ENCODE data around the gene SLX9. TPM values are rescaled to one million over a fixed set of nuclear protein-coding genes. Genes with fewer than 3 reads are reported as not detected.

The SLX9 gene
- polyA plus RNA-seq, 1 of the 3 experiments (the other 2 are of a cell fraction) = 42.9 TPM

DNA sequence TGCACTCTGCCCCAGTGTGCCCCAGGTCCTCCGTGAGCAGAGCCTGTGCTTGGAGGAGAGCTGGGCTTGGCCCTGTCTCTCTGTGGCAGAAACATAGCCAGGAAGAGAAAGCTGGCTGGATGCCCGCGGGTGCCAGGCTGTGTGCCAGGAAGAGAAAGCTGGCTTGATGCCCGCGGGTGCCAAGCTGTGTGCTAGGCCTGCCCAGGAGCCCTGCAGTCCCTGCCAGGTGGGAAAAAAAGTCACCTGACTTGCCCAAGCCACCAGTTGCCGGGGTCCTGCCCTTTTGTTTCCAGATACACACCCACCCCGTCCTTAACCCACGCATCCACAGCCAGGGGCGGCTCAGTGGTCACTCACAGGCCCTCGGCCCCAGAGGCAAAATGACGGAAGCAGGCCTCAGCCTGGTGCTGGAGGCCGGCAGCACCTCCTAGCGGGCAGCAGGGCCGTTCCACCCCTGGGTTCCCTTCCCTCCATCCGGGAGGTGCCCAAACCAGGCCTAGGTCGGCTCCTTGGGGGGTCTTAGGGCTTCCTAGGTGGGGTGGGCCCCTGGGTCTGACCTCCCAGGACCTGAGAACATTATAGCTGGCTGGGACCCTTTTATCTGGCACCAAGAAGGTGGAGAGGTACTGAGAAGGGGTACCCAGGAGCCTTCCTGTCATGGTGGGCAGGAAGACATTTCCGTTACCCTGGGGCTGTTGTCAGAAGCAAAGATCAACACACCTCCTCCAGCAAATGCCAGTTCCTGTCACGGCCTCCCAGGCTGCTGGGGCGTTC lies 28.3 kb upstream of the SLX9 start:
- Histone ChIP-seq H3K4me2 (no peak overlapping the region), H3K27ac (ENCODE audit: low read depth in 2 of 2, low read length in 1 of 2) (no peak overlapping the region), H3K9me3 (no peaks in the 10 kb centered on the region), H3K4me3 (ENCODE audit: low read depth in 2 of 2, low read length in 1 of 2) (no peak overlapping the region), H2AFZ (ENCODE audit: low read depth) (no peak overlapping the region), H3K4me1 (ENCODE audit: control insufficient read depth in 1 of 2, insufficient read depth in 2 of 2, low read depth in 1 of 2, low read length in 1 of 2) (peaks cover 5 to 17% of the 10 kb centered on the region in 2 experiments; a peak in 2 of 4 replicates), H3F3A (replicated peaks; ENCODE audit: insufficient read depth) (no peaks in the 10 kb centered on the region), H3K79me2 (ENCODE audit: insufficient read depth) (no peaks in the 10 kb centered on the region), H3K36me3 (replicated peaks in 1 of 2; ENCODE audit: control insufficient read depth in 1 of 2, insufficient read depth in 2 of 2, low read length in 1 of 2) (no peaks in the 10 kb centered on the region), H3K27me3 (ENCODE audit: insufficient read depth) (no peaks in the 10 kb centered on the region; the same call in 1 of the 2 replicates), H3K9ac (no peak overlapping the region), H4K20me1 (ENCODE audit: insufficient read depth) (no peaks in the 10 kb centered on the region), H3K9me2 (no peaks in the 10 kb centered on the region)
- WGBS (ENCODE audit: low lambda C conversion rate) = 57% methylated on average over 7 of the region's 19 CpGs
- POLR2A ChIA-PET = no interaction called here
- CTCF ChIA-PET = interaction anchor here (1.5 to 2.5 kb wide), 3 partner anchors 18 to 226 kb away, joined by 4 to 9 read pairs (median 7); no protein-coding TSS in a partner anchor
- peak; percentile 73 for DNase-seq
- TF ChIP-seq RAD21 (IDR thresholded peaks at IDR 0.05; ENCODE audit: low read length) = peak; percentile 21; the same call in 1 of the 2 replicates
- TF ChIP-seq, protein P1, sequence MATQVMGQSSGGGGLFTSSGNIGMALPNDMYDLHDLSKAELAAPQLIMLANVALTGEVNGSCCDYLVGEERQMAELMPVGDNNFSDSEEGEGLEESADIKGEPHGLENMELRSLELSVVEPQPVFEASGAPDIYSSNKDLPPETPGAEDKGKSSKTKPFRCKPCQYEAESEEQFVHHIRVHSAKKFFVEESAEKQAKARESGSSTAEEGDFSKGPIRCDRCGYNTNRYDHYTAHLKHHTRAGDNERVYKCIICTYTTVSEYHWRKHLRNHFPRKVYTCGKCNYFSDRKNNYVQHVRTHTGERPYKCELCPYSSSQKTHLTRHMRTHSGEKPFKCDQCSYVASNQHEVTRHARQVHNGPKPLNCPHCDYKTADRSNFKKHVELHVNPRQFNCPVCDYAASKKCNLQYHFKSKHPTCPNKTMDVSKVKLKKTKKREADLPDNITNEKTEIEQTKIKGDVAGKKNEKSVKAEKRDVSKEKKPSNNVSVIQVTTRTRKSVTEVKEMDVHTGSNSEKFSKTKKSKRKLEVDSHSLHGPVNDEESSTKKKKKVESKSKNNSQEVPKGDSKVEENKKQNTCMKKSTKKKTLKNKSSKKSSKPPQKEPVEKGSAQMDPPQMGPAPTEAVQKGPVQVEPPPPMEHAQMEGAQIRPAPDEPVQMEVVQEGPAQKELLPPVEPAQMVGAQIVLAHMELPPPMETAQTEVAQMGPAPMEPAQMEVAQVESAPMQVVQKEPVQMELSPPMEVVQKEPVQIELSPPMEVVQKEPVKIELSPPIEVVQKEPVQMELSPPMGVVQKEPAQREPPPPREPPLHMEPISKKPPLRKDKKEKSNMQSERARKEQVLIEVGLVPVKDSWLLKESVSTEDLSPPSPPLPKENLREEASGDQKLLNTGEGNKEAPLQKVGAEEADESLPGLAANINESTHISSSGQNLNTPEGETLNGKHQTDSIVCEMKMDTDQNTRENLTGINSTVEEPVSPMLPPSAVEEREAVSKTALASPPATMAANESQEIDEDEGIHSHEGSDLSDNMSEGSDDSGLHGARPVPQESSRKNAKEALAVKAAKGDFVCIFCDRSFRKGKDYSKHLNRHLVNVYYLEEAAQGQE (IDR thresholded peaks at IDR 0.05; ENCODE audit: low read depth, low read length) = no peak
- TF ChIP-seq NFIC (IDR thresholded peaks at IDR 0.05; ENCODE audit: borderline replicate concordance) = peak; percentile 91
- TF ChIP-seq, protein P2, sequence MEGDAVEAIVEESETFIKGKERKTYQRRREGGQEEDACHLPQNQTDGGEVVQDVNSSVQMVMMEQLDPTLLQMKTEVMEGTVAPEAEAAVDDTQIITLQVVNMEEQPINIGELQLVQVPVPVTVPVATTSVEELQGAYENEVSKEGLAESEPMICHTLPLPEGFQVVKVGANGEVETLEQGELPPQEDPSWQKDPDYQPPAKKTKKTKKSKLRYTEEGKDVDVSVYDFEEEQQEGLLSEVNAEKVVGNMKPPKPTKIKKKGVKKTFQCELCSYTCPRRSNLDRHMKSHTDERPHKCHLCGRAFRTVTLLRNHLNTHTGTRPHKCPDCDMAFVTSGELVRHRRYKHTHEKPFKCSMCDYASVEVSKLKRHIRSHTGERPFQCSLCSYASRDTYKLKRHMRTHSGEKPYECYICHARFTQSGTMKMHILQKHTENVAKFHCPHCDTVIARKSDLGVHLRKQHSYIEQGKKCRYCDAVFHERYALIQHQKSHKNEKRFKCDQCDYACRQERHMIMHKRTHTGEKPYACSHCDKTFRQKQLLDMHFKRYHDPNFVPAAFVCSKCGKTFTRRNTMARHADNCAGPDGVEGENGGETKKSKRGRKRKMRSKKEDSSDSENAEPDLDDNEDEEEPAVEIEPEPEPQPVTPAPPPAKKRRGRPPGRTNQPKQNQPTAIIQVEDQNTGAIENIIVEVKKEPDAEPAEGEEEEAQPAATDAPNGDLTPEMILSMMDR (IDR thresholded peaks at IDR 0.05) = peak; percentile 34

DNA sequence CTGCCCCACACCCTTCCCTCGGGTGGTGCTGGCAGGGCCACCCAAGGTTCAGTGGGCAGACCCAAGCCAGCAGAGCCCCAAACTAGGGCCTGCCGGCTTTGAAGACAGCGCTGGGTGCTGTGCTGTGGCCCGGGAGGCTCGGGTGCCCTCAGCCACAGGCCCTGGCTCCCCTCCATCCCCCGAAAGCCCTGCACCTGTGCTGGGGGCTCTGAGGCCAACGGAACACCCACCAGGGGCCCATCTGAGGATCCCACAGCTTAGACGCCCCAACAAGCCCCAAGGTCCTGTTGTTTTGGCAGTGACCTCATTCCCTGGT lies 27.7 kb upstream of the SLX9 start:
- no peaks in the 10 kb centered on the region for H3K9me2 ChIP-seq
- H3K4me1 ChIP-seq (ENCODE audit: control insufficient read depth in 1 of 2, insufficient read depth in 2 of 2, low read depth in 1 of 2, low read length in 1 of 2) = peaks cover 5 to 17% of the 10 kb centered on the region in 2 experiments; a peak in 2 of 4 replicates
- TF ChIP-seq TCF12 (IDR thresholded peaks at IDR 0.05) (no peak), GABPA (IDR thresholded peaks at IDR 0.05; ENCODE audit: low read depth) (no peak), RAD21 (IDR thresholded peaks at IDR 0.05; ENCODE audit: low read length) (no peak), SIN3A (IDR thresholded peaks at IDR 0.05; ENCODE audit: borderline replicate concordance, low read depth, low read length) (no peak), FOSL2 (IDR thresholded peaks at IDR 0.05; ENCODE audit: borderline replicate concordance, low read depth) (no peak), NFIC (IDR thresholded peaks at IDR 0.05; ENCODE audit: borderline replicate concordance) (no peak), EP300 (IDR thresholded peaks at IDR 0.05; ENCODE audit: borderline replicate concordance in 1 of 2, low read depth in 1 of 2, low read length in 1 of 2) (no peak), POLR2AphosphoS5 (IDR thresholded peaks at IDR 0.05; ENCODE audit: low read depth, low read length) (no peak), NRF1 (IDR thresholded peaks at IDR 0.05; ENCODE audit: low read depth, low read length) (no peak), CHD2 (IDR thresholded peaks at IDR 0.05; ENCODE audit: low read length, partially characterized antibody) (no peak), YY1 (IDR thresholded peaks at IDR 0.05; ENCODE audit: low read depth) (no peak)
- TF ChIP-seq, protein P3, sequence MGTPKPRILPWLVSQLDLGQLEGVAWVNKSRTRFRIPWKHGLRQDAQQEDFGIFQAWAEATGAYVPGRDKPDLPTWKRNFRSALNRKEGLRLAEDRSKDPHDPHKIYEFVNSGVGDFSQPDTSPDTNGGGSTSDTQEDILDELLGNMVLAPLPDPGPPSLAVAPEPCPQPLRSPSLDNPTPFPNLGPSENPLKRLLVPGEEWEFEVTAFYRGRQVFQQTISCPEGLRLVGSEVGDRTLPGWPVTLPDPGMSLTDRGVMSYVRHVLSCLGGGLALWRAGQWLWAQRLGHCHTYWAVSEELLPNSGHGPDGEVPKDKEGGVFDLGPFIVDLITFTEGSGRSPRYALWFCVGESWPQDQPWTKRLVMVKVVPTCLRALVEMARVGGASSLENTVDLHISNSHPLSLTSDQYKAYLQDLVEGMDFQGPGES (IDR thresholded peaks at IDR 0.05; ENCODE audit: low read depth, low read length) = no peak
- TF ChIP-seq, protein P4, sequence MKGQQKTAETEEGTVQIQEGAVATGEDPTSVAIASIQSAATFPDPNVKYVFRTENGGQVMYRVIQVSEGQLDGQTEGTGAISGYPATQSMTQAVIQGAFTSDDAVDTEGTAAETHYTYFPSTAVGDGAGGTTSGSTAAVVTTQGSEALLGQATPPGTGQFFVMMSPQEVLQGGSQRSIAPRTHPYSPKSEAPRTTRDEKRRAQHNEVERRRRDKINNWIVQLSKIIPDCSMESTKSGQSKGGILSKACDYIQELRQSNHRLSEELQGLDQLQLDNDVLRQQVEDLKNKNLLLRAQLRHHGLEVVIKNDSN (IDR thresholded peaks at IDR 0.05; ENCODE audit: borderline replicate concordance, low read depth) = no peak
- TF ChIP-seq, protein P5, sequence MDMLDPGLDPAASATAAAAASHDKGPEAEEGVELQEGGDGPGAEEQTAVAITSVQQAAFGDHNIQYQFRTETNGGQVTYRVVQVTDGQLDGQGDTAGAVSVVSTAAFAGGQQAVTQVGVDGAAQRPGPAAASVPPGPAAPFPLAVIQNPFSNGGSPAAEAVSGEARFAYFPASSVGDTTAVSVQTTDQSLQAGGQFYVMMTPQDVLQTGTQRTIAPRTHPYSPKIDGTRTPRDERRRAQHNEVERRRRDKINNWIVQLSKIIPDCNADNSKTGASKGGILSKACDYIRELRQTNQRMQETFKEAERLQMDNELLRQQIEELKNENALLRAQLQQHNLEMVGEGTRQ (IDR thresholded peaks at IDR 0.05; ENCODE audit: borderline replicate concordance, low read depth, low read length) = no peak
- H3K27me3 ChIP-seq (ENCODE audit: insufficient read depth) = no peaks in the 10 kb centered on the region; the same call in 1 of the 2 replicates
- H2AFZ ChIP-seq (ENCODE audit: low read depth) = no peak overlapping the region
- ChIA-PET POLR2A (no interaction called here), CTCF (interaction anchor here (1.5 to 2.9 kb wide), 4 partner anchors 17 to 225 kb away, joined by 4 to 9 read pairs (median 8); no protein-coding TSS in a partner anchor)
- no peaks in the 10 kb centered on the region for H3K79me2 ChIP-seq (ENCODE audit: insufficient read depth)
- H3K36me3 ChIP-seq (replicated peaks in 1 of 2; ENCODE audit: control insufficient read depth in 1 of 2, insufficient read depth in 2 of 2, low read length in 1 of 2) = no peaks in the 10 kb centered on the region
- H3K4me3 ChIP-seq (ENCODE audit: low read depth in 2 of 2, low read length in 1 of 2) = no peak overlapping the region
- no peak overlapping the region for H3K9ac ChIP-seq
- H3F3A ChIP-seq (replicated peaks; ENCODE audit: insufficient read depth) = no peaks in the 10 kb centered on the region
- no peak overlapping the region for H3K27ac ChIP-seq (ENCODE audit: low read depth in 2 of 2, low read length in 1 of 2)
- no peaks in the 10 kb centered on the region for H4K20me1 ChIP-seq (ENCODE audit: insufficient read depth)
- no peak overlapping the region for H3K4me2 ChIP-seq
- WGBS (ENCODE audit: low lambda C conversion rate) = 17% methylated on average over 1 of the region's 8 CpGs
- DNase-seq = no peak
- H3K9me3 ChIP-seq = no peaks in the 10 kb centered on the region

All from SK-N-SH (cell line).